Brain microvascular endothelial cell (primary cell): ENCODE results near the gene CLDN5.

Experiments
- DNase-seq: peaks from one replicate; pipeline ENCODE4 v3.0.0-alpha.2; 2020
- H3K27ac ChIP-seq: fragments of 250-450 bp; sonication (Bioruptor Pico); 2 replicates; pipeline ENCODE4 v1.5.1; 2020; ENCODE audit warnings: mild to moderate bottlenecking, moderate library complexity
- H3K27me3 ChIP-seq: fragments of 250-450 bp; sonication (Bioruptor Pico); replicated peaks from 2 replicates; pipeline ENCODE4 v1.5.1; 2020; ENCODE audit warnings: mild to moderate bottlenecking
- H3K36me3 ChIP-seq: fragments of 250-450 bp; sonication (Bioruptor Pico); replicated peaks from 2 replicates; pipeline ENCODE4 v1.5.1; 2020; ENCODE audit warnings: mild to moderate bottlenecking
- H3K4me3 ChIP-seq: 2 replicates; pipeline ENCODE4 v1.5.1; 2011; ENCODE audit warnings: low read depth, mild to moderate bottlenecking, control low read depth, low read length, moderate library complexity
- in situ Hi-C: cut with HindIII; loops from 2 replicates; pipeline ENCODE4 v1.10.0; 2017; ENCODE audit warnings: low sequenced_read_pairs, low pct_ligation_motif_present
- TF ChIP-seq, protein P1 (sequence below): IDR thresholded peaks from 2 replicates; pipeline ENCODE4 v1.5.1; 2011; ENCODE audit warnings: low read depth, mild to moderate bottlenecking, moderate library complexity, low read length, control low read depth, inconsistent platforms; ENCODE audit errors: missing control alignments

The CLDN5 gene

GRCh38 chr22:19546680-19547079 is 22.5 kb upstream of the CLDN5 start:
- Histone ChIP-seq H3K27ac (no peak overlapping the region), H3K4me3 (no peak overlapping the region), H3K36me3 (no peaks in the 10 kb centered on the region), H3K27me3 (no peaks in the 10 kb centered on the region)
- DNase-seq, result no peak
- in situ Hi-C loops, result no loop called here
- TF ChIP-seq, protein P1, sequence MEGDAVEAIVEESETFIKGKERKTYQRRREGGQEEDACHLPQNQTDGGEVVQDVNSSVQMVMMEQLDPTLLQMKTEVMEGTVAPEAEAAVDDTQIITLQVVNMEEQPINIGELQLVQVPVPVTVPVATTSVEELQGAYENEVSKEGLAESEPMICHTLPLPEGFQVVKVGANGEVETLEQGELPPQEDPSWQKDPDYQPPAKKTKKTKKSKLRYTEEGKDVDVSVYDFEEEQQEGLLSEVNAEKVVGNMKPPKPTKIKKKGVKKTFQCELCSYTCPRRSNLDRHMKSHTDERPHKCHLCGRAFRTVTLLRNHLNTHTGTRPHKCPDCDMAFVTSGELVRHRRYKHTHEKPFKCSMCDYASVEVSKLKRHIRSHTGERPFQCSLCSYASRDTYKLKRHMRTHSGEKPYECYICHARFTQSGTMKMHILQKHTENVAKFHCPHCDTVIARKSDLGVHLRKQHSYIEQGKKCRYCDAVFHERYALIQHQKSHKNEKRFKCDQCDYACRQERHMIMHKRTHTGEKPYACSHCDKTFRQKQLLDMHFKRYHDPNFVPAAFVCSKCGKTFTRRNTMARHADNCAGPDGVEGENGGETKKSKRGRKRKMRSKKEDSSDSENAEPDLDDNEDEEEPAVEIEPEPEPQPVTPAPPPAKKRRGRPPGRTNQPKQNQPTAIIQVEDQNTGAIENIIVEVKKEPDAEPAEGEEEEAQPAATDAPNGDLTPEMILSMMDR, result no peak

- no peak overlapping the region for H3K27ac ChIP-seq
- no peak for DNase-seq
- TF ChIP-seq, protein P1, result no peak
- H3K27me3 ChIP-seq, result no peaks in the 10 kb centered on the region
- in situ Hi-C loops, result no loop called here
- no peak overlapping the region for H3K4me3 ChIP-seq
- H3K36me3 ChIP-seq, result no peaks in the 10 kb centered on the region
Observed at GRCh38 chr22:19545935-19546207, 21.7 kb upstream of the CLDN5 start.

GRCh38 chr22:19543970-19544708 is 19.9 kb upstream of the CLDN5 start:
- no peak overlapping the region for H3K27ac ChIP-seq
- in situ Hi-C loops, result no loop called here
- H3K4me3 ChIP-seq, result no peak overlapping the region
- no peaks in the 10 kb centered on the region for H3K36me3 ChIP-seq
- DNase-seq, result no peak
- no peaks in the 10 kb centered on the region for H3K27me3 ChIP-seq
- TF ChIP-seq, protein P1, result no peak

DNA sequence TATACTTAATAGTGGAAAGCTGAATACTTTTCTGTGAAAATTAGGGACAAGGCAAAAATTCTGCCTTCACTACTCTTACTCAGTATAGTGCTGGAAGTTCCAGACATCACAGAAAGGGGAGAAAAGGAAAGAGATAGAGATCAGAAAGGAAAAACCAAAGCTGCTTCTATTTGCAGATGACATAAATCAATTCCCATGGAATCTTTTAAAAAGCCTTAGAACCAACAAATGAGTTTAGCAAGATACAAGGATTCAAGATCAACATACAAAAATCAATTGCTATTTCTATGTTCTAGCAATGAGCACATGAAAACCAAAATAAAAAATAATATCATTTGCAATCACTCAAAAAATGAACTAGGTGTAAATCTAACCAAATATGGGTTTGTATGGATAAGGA is 16.2 kb upstream of the CLDN5 start:
- Histone ChIP-seq H3K27me3 (no peaks in the 10 kb centered on the region), H3K4me3 (no peak overlapping the region), H3K36me3 (no peaks in the 10 kb centered on the region), H3K27ac (no peak overlapping the region)
- in situ Hi-C loops, result no loop called here
- TF ChIP-seq, protein P1, result no peak
- DNase-seq, result no peak

DNA sequence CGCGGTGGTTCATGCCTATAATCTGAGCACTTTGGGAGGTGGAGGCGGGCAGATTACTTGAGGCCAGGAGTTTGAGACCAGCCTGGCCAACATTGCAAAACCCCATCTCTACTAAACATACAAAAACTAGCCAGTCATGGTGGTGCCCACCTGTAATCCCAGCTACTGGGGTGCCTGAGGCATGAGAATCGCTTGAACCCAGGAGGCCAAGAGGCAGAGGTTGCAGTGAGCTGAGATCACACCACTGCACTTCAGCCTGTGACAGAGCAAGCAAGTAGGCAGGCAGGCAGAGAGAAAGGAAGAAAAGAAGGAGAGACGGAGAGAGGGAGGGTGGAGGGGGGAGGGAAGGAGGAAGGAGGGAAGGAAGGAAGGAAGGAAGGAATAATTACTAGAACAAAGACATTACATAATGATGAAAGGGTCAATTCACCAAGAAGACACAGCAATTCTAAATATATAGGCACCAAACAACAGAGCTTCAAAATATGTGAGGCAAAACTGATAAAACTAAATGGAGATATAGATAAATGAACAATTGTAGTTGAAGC is 13.8 kb upstream of the CLDN5 start:
- DNase-seq, result no peak
- in situ Hi-C loops, result no loop called here
- TF ChIP-seq, protein P1, result no peak

GRCh38 chr22:19536564-19536963 is 12.4 kb upstream of the CLDN5 start:
- in situ Hi-C loops, result no loop called here
- Histone ChIP-seq H3K36me3 (no peaks in the 10 kb centered on the region), H3K27ac (no peak overlapping the region), H3K27me3 (no peaks in the 10 kb centered on the region), H3K4me3 (no peak overlapping the region)
- TF ChIP-seq, protein P1, result no peak
- DNase-seq, result no peak

More for the DNA sequence above, 13.8 kb upstream of the CLDN5 start:
- no peaks in the 10 kb centered on the region for H3K27me3 ChIP-seq
- no peak overlapping the region for H3K4me3 ChIP-seq
- no peak overlapping the region for H3K27ac ChIP-seq
- H3K36me3 ChIP-seq, result no peaks in the 10 kb centered on the region
